GM12874 (cell line): ENCODE results near the gene RPH3AL.

Source experiments
- TF ChIP-seq, protein P1 (sequence below): IDR thresholded peaks from 2 replicates; pipeline ENCODE4 v1.5.1; 2011; ENCODE audit warnings: low read depth, mild to moderate bottlenecking, control low read depth, low read length, moderate library complexity; ENCODE audit not compliant: insufficient read depth

Gene RPH3AL

DNA sequence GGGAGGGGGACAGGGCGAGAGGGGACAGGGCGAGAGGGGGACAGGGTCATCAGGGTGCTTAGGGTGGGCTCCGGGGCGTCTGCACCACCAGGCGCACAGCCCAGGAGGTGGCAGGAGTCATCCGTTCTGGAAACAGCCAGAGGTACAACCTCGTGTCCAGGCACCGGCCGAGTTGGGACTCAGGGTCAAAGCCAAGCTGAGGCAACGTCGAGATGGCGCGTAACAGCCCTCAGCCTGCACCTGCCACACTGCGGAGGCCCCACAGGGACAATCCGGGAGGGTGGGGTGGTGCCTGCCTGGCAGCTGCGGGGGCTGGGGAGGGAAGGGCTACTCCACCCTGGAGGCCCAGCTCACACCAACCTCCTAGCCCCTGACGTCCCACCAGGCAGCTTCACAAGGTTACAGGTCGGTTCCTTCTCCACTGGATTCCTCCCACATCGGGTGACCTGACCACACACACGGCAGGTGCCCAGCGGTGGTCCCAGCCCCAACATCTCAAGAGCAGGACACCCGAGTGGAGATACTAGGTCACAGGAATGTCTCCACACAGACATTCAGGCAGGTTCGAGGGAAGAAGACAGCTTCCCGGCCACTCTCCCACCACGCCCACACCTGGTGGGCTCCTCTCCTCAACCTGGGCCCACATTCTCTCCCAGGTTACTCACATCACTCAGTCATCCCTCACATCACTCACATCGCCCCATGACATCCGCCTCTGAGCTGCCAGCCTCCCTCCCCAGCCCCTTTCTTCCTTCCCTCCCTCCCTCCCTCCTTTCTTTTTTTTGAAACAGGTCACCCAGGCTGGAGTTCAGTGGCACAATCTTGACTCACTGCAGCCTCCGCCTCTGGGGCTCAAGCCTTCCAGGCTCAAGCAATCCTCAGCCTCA, 47.3 kb downstream of the RPH3AL start:
- TF ChIP-seq, protein P1, sequence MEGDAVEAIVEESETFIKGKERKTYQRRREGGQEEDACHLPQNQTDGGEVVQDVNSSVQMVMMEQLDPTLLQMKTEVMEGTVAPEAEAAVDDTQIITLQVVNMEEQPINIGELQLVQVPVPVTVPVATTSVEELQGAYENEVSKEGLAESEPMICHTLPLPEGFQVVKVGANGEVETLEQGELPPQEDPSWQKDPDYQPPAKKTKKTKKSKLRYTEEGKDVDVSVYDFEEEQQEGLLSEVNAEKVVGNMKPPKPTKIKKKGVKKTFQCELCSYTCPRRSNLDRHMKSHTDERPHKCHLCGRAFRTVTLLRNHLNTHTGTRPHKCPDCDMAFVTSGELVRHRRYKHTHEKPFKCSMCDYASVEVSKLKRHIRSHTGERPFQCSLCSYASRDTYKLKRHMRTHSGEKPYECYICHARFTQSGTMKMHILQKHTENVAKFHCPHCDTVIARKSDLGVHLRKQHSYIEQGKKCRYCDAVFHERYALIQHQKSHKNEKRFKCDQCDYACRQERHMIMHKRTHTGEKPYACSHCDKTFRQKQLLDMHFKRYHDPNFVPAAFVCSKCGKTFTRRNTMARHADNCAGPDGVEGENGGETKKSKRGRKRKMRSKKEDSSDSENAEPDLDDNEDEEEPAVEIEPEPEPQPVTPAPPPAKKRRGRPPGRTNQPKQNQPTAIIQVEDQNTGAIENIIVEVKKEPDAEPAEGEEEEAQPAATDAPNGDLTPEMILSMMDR: no peak

DNA sequence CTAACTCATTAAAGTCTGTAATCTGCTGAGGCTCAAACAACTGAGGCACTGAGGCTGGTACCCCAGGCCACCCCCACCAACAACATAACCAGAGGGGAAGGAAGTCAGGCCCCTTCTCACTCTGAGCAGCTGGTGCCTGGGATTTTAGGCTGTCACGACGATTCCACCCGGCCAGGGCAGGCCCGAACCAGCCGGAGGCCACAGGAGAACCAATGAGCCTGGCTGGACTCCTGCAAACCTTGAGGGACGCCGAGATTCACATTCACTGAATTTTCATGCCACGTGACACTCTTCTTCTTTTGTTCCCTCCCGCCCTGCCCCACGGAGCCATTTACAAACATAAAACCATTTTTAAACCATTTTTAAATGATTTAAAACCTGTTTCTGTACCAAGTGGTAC, 48.1 kb downstream of the RPH3AL start:
- TF ChIP-seq, protein P1: no peak

DNA sequence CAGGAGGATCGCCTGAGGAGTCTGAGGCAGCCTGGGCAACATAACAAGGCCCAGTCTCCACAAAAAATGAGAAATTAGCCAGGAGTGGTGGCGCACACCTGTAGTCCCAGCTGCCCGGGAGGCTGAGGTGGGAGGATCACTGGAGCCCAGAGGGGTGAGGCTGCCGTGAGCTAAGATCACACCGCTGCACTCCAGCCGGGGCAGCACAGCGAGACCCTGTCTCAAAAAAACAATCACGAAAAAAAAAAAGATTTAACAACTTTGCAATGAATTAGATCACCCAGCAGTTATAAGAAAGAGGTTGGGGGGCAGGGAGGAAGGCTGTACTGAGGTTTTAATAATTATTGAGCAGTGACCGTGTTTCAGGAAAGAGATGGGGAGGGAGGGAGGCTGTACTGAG, 49.4 kb downstream of the RPH3AL start:
- TF ChIP-seq, protein P1: no peak

DNA sequence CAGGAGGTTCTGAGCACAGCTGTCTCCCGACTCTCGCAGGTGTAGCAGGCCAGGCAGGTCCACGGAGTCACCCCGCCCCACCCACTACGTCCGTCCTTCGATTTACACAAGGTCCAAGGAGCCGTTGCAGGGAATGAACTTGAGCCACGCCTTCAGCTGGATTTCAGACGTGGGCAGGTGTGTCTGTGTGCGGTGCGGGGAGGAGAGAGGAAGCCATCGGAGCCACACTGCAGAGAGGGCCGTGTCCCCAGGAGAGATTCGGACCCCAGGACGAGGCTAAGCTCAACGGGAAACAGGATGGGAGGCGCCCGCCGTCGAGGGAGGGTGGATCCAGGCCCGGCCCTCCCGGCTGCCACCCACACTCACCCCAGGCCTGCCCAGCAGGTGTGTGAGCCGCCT, 50.3 kb downstream of the RPH3AL start:
- TF ChIP-seq, protein P1: no peak

DNA sequence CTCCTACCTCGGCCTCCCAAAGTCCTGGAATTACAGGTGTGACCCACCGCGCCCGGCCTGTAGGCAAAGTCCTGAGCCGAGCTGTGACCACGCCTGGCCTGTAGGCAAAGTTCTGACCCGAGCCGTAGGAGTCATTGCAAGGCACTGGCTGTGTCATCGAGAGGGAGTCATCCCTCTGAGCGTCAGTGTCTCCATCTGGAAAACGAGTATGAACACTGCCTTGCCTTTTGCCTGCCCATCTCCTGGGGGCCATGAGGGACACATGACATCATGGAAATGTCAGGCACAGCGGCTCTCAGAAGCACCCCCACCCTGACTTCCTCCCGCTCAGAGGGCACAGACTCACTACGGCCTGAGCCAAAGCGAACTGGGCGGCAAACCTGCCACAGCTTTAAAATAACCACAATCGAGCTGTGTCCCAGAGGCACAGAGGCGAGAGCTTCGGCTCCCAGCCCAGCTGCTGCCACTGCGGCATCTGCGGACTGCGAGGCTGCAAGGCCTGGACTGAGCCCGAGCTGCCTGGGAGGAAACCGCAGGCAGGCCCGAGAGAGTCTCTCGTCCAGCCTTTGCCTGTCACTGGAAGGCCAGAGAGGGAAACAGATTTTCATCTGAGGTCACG, 50.8 kb downstream of the RPH3AL start:
- TF ChIP-seq, protein P1: no peak

DNA sequence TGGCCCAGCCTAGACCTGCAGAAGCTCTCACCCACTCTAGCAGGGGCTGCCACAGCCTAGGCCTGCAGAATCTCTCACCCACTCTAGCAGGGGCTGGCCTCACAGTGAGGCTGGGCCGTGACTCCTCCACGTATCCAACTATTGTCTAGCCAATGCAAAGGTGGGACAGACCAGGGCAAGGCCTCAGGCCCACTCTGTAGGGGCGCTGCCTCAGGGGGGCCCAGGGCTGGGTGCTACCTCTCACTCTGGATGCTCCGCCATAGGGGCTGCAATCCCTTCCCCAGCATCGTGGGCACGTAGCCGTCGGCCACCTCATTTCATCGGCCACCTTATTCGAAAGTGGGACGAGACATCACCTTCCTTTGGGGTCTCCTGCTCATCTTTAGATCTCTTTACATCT, 51.7 kb downstream of the RPH3AL start:
- TF ChIP-seq, protein P1: no peak

DNA sequence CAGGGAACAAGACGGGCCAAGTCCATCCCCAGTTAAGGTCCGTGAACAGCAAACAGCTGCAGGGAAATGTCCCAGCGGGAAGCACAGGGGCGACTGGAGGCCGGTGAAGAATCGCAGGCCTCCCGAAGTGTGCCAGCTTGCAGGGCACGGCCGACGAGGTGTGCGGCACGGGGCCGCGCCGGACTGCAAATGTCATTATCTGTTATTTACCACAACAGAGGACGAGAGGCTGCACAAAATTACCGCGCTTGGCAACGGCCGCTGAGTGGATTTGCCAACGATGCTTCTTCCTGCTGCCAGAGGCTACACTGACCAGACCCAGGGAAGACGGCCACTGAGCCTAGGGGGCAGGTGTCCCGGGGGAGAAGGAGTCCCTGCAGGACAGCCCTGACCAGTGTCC, 53.1 kb downstream of the RPH3AL start:
- TF ChIP-seq, protein P1: no peak
